RWPE2 (cell line): ENCODE data around the gene CXXC5.
"Not testable (repeated sequence)": the region's sequence is repeated elsewhere in the genome, so short reads cannot be mapped to it uniquely, and the experiment has no call there.

ENCODE experiments used
- ATAC-seq: fragments of 200-7000 bp; cut with Tn5 transposase; 3 replicates; pipeline ENCODE4 v1.9.1; 2021; ENCODE audit warnings: low read depth
- DNase-seq: peaks from one replicate; pipeline ENCODE4 v3.0.0-alpha.2; 2020; ENCODE audit warnings: low spot score
- H3K27ac ChIP-seq: fragments of 450-650 bp; 2 replicates; pipeline ENCODE4 v1.5.1; 2017; ENCODE audit warnings: mild to moderate bottlenecking; ENCODE audit not compliant: poor library complexity, severe bottlenecking
- H3K27me3 ChIP-seq: fragments of 250-450 bp; sonication (Bioruptor Pico); 2 replicates; pipeline ENCODE4 v1.5.1; 2021; ENCODE audit warnings: mild to moderate bottlenecking, moderate library complexity; ENCODE audit not compliant: insufficient read depth, poor library complexity, severe bottlenecking
- H3K36me3 ChIP-seq: fragments of 250-450 bp; sonication (Bioruptor Pico); 2 replicates; pipeline ENCODE4 v1.5.1; 2020; ENCODE audit warnings: low read depth, mild to moderate bottlenecking, moderate library complexity
- H3K4me1 ChIP-seq: fragments of 250-450 bp; sonication (Bioruptor Pico); 2 replicates; pipeline ENCODE4 v1.5.1; 2021; ENCODE audit warnings: mild to moderate bottlenecking, moderate library complexity; ENCODE audit not compliant: insufficient read depth, poor library complexity, severe bottlenecking
- H3K4me3 ChIP-seq: fragments of 250-450 bp; sonication (Bioruptor Pico); 2 replicates; pipeline ENCODE4 v1.5.1; 2021; ENCODE audit warnings: mild to moderate bottlenecking, moderate library complexity; ENCODE audit not compliant: severe bottlenecking
- H3K9me3 ChIP-seq: fragments of 250-450 bp; sonication (Bioruptor Pico); 2 replicates; pipeline ENCODE4 v1.5.1; 2021; ENCODE audit warnings: mild to moderate bottlenecking, moderate library complexity; ENCODE audit not compliant: severe bottlenecking
- CTCF ChIP-seq: fragments of 450-650 bp; IDR thresholded peaks from one replicate; pipeline ENCODE4 v1.5.1; 2017; ENCODE audit warnings: mild to moderate bottlenecking, moderate library complexity; ENCODE audit not compliant: poor library complexity, severe bottlenecking

CXXC5 gene

DNA sequence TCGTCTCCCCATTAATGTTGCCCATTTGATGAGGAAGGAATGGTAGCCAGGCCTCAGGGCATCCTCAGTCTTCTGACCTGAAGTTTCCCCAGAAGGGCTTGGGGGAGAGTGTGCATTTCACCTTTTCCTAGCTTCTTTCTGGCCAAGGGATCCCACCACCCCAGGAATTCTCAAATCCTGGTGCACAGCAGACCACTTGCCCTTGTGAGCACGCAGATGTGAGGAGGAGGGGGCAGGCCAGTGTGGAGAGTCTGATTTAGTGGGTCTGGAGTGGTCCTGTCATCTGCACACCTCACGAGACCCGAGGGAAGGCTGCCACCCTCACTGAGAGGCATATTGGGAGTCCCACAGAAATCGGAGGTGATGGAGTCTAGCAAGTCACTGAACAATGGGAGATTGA, 64.3 kb downstream of the CXXC5 start:
- ATAC-seq (no peak), DNase-seq (no peak)
- H3K9me3 ChIP-seq, result no peaks in the 10 kb centered on the region
- peaks cover 20% of the 10 kb centered on the region for H3K27me3 ChIP-seq
- no peak overlapping the region for H3K4me3 ChIP-seq
- no peak overlapping the region for H3K27ac ChIP-seq
- no peak for TF ChIP-seq CTCF
- H3K4me1 ChIP-seq, result no peaks in the 10 kb centered on the region
- H3K36me3 ChIP-seq, result no peaks in the 10 kb centered on the region

GRCh38 chr5:139713898-139714297, 65.7 kb downstream of the CXXC5 start:
- H3K4me1 ChIP-seq, result not testable (repeated sequence)

DNA sequence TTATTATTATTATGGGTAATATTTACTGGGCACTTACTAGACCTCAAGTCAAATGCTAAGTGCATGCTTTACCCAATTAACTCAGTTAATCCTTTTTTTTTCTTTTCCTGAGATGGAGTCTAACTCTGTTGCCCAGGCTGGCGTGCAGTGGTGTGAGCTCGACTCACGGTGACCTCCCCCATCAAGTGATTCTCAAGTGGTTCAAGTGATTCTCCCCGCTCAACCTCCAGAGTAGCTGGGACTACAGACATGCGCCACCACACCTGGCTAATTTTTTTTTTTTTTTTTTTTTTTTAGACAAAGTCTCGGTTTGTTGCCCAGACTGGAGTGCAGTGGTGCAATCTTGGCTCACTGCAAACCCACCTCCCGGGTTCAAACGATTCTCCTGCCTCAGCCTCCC, 69.1 kb downstream of the CXXC5 start:
- H3K27me3 ChIP-seq, result peaks cover 7% of the 10 kb centered on the region
- H3K9me3 ChIP-seq, result peaks cover 3% of the 10 kb centered on the region
- no peak for TF ChIP-seq CTCF
- H3K4me1 ChIP-seq, result no peaks in the 10 kb centered on the region
- no peak for DNase-seq
- H3K36me3 ChIP-seq, result no peaks in the 10 kb centered on the region
- no peak for ATAC-seq
- no peak overlapping the region for H3K4me3 ChIP-seq
- H3K27ac ChIP-seq, result no peak overlapping the region

More at GRCh38 chr5:139713898-139714297, 65.7 kb downstream of the CXXC5 start:
- H3K9me3 ChIP-seq, DNase-seq, H3K27ac ChIP-seq, ATAC-seq, H3K36me3 ChIP-seq, H3K4me3 ChIP-seq: not testable (repeated sequence)
- H3K27me3 ChIP-seq, result peaks cover 20% of the 10 kb centered on the region

- H3K36me3 ChIP-seq, H3K27me3 ChIP-seq, DNase-seq, ATAC-seq, H3K4me3 ChIP-seq, H3K4me1 ChIP-seq, H3K27ac ChIP-seq, H3K9me3 ChIP-seq: not testable (repeated sequence)
Observed at GRCh38 chr5:139718403-139718802, 70.3 kb downstream of the CXXC5 start.

DNA sequence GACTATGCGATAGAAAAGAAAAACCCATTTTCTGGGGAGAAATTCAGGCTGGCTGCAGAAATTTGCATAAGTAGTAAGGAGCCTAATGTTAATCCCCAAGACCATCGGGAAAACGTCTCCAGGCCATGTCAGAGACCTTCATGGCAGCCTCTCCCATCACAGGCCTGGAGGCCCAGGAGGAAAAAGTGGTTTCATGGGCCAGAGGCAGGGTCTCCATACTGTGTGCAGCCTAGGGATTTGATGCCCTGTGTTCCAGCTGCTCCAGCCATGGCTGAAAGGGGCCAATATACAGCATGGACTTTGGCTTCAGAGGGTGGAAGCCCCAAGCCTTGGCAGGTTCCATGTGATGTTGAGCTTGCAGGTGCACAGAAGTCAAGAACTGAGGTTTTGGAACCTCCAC, 71.8 kb downstream of the CXXC5 start:
- not testable (repeated sequence) for H3K4me3 ChIP-seq, H3K9me3 ChIP-seq, H3K27me3 ChIP-seq, H3K36me3 ChIP-seq, H3K27ac ChIP-seq, H3K4me1 ChIP-seq, DNase-seq, ATAC-seq

- H3K4me1 ChIP-seq, result no peaks in the 10 kb centered on the region
- no peak overlapping the region for H3K27ac ChIP-seq
- ATAC-seq (no peak), DNase-seq (no peak)
- H3K9me3 ChIP-seq, result no peaks in the 10 kb centered on the region
- no peaks in the 10 kb centered on the region for H3K27me3 ChIP-seq
- H3K36me3 ChIP-seq, result no peaks in the 10 kb centered on the region
- no peak for TF ChIP-seq CTCF
- H3K4me3 ChIP-seq, result no peak overlapping the region
Observed at GRCh38 chr5:139723986-139724587, 75.9 kb downstream of the CXXC5 start.
